ENCODE data around the gene GTF2A1L. TPM values are rescaled to one million over a fixed set of nuclear protein-coding genes. Genes with fewer than 3 reads are reported as not detected.

Gene GTF2A1L, protein sequence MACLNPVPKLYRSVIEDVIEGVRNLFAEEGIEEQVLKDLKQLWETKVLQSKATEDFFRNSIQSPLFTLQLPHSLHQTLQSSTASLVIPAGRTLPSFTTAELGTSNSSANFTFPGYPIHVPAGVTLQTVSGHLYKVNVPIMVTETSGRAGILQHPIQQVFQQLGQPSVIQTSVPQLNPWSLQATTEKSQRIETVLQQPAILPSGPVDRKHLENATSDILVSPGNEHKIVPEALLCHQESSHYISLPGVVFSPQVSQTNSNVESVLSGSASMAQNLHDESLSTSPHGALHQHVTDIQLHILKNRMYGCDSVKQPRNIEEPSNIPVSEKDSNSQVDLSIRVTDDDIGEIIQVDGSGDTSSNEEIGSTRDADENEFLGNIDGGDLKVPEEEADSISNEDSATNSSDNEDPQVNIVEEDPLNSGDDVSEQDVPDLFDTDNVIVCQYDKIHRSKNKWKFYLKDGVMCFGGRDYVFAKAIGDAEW
- total RNA-seq = not detected

DNA sequence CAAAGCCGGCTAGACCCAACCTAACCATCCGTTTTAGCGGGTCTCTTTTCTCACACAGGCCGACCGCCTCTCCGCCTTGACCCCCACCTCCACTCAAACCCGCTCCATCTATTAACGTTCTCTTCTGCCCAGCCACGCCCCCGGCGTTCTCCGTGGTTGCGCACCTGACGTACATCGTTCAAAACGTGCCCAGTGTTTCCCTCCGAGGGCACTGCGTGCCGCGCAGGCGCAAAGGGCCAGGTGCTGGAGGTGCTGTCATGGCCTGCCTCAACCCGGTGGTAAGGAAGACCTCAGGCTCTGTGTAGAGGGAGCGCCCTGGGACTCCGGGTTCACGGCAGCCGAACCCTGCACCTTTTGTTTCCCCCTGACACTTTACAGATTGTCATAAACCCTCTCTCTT lies at the start of gene GTF2A1L:
GTF2A1L (plus strand) TSS at position 239 of the 400 bp plus-strand sequence; CDS start at position 258, 19 bp downstream.
- CTCF ChIA-PET = interaction anchor here (0.6 kb wide), 1 partner anchor 40 kb away, joined by 3 read pairs; no protein-coding TSS in a partner anchor

GRCh38 chr2:48568547-48568946 lies 49.1 kb upstream of the GTF2A1L start:
- Mint-ChIP-seq H3K9me3 (no peaks in the 10 kb centered on the region), H3K27me3 (no peaks in the 10 kb centered on the region), H3K27ac (no peak overlapping the region), H3K4me3 (no peak overlapping the region), H3K36me3 (ENCODE audit: low read depth) (no peaks in the 10 kb centered on the region), H3K4me1 (peaks cover 2% of the 10 kb centered on the region)
- POLR2A ChIA-PET = no interaction called here
- DNase-seq = no peak
- CTCF ChIA-PET = no interaction called here

More for the DNA sequence above, at the start of gene GTF2A1L:
- H3K27ac Mint-ChIP-seq = no peak within 1 kb of the TSS
- H3K36me3 Mint-ChIP-seq (ENCODE audit: low read depth) = no peaks in the 10 kb centered on the region
- DNase-seq = no peak
- no peak within 1 kb of the TSS for H3K4me3 Mint-ChIP-seq
- peaks cover 6% of the 10 kb centered on the region for H3K27me3 Mint-ChIP-seq
- H3K4me1 Mint-ChIP-seq = no peaks in the 10 kb centered on the region
- peaks cover 4% of the 10 kb centered on the region for H3K9me3 Mint-ChIP-seq
- POLR2A ChIA-PET = no interaction called here

- ChIA-PET POLR2A (no interaction called here), CTCF (interaction anchor here (0.5 kb wide), 2 partner anchors 616 to 729 kb away, joined by 3 read pairs; no protein-coding TSS in a partner anchor)
- Mint-ChIP-seq H3K36me3 (ENCODE audit: low read depth) (no peaks in the 10 kb centered on the region), H3K4me3 (no peak overlapping the region), H3K27ac (no peak overlapping the region), H3K4me1 (peaks cover 2% of the 10 kb centered on the region), H3K27me3 (no peaks in the 10 kb centered on the region), H3K9me3 (no peaks in the 10 kb centered on the region)
- DNase-seq = no peak
Observed at GRCh38 chr2:48569433-48569832, 48.2 kb upstream of the GTF2A1L start.

GRCh38 chr2:48572816-48573215 lies 44.8 kb upstream of the GTF2A1L start:
- Mint-ChIP-seq H3K4me1 (peaks cover 7% of the 10 kb centered on the region), H3K4me3 (no peak overlapping the region), H3K9me3 (no peaks in the 10 kb centered on the region), H3K27me3 (no peaks in the 10 kb centered on the region), H3K27ac (no peak overlapping the region), H3K36me3 (ENCODE audit: low read depth) (no peaks in the 10 kb centered on the region)
- DNase-seq = no peak
- ChIA-PET POLR2A (no interaction called here), CTCF (no interaction called here)

GRCh38 chr2:48574353-48575287 lies 43.0 kb upstream of the GTF2A1L start:
- H3K27ac Mint-ChIP-seq = peak overlapping the region; percentile 16
- H3K36me3 Mint-ChIP-seq (ENCODE audit: low read depth) = no peaks in the 10 kb centered on the region
- H3K27me3 Mint-ChIP-seq = peaks cover 2% of the 10 kb centered on the region
- CTCF ChIA-PET = no interaction called here
- no peaks in the 10 kb centered on the region for H3K9me3 Mint-ChIP-seq
- no peak for DNase-seq
- POLR2A ChIA-PET = no interaction called here
- H3K4me3 Mint-ChIP-seq = no peak overlapping the region
- H3K4me1 Mint-ChIP-seq = peaks cover 5% of the 10 kb centered on the region

DNA sequence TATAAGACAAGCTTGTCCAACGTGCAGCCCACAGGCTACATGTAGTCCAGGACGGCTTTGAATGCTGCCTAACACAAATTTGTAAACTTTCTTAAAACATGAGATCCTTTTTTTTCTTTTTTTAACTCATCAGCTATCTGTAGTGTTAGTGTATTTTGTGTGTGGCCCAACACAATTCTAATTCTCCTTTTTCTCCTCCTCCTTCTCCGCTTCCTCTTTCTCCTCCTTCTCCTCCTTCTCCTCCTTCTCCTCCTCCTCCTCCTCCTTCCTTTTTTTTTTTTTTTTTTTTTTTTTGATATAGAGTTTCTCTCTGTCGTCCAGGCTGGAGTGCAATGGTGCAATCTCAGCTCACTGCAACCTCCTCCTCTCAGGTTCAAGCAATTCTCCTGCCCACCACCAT lies 39.3 kb upstream of the GTF2A1L start:
- H3K4me3 Mint-ChIP-seq = no peak overlapping the region
- H3K9me3 Mint-ChIP-seq = no peaks in the 10 kb centered on the region
- no peak overlapping the region for H3K27ac Mint-ChIP-seq
- CTCF ChIA-PET = interaction anchor here (0.7 kb wide), 1 partner anchor 1924 kb away, joined by 4 read pairs; no protein-coding TSS in a partner anchor
- H3K4me1 Mint-ChIP-seq = peaks cover 5% of the 10 kb centered on the region
- POLR2A ChIA-PET = no interaction called here
- no peak for DNase-seq
- peaks cover 7% of the 10 kb centered on the region for H3K27me3 Mint-ChIP-seq
- no peaks in the 10 kb centered on the region for H3K36me3 Mint-ChIP-seq (ENCODE audit: low read depth)

GRCh38 chr2:48583961-48584360 lies 33.7 kb upstream of the GTF2A1L start:
- Mint-ChIP-seq H3K4me3 (no peak overlapping the region), H3K27ac (no peak overlapping the region), H3K4me1 (peaks cover 3% of the 10 kb centered on the region), H3K27me3 (peaks cover 7% of the 10 kb centered on the region), H3K36me3 (ENCODE audit: low read depth) (no peaks in the 10 kb centered on the region), H3K9me3 (no peaks in the 10 kb centered on the region)
- ChIA-PET CTCF (interaction anchor here (1.7 kb wide), 1 partner anchor 9 kb away, joined by 4 read pairs; no protein-coding TSS in a partner anchor), POLR2A (no interaction called here)
- no peak for DNase-seq

- no peaks in the 10 kb centered on the region for H3K9me3 Mint-ChIP-seq
- ChIA-PET CTCF (interaction anchor here (1.0 to 1.7 kb wide), 2 partner anchors 9 to 13 kb away, joined by 4 read pairs; no protein-coding TSS in a partner anchor), POLR2A (no interaction called here)
- DNase-seq = no peak
- H3K4me3 Mint-ChIP-seq = no peak overlapping the region
- H3K27ac Mint-ChIP-seq = no peak overlapping the region
- H3K36me3 Mint-ChIP-seq (ENCODE audit: low read depth) = no peaks in the 10 kb centered on the region
- peaks cover 6% of the 10 kb centered on the region for H3K4me1 Mint-ChIP-seq
- H3K27me3 Mint-ChIP-seq = peaks cover 6% of the 10 kb centered on the region
Observed at GRCh38 chr2:48584551-48584950, 33.1 kb upstream of the GTF2A1L start.

DNA sequence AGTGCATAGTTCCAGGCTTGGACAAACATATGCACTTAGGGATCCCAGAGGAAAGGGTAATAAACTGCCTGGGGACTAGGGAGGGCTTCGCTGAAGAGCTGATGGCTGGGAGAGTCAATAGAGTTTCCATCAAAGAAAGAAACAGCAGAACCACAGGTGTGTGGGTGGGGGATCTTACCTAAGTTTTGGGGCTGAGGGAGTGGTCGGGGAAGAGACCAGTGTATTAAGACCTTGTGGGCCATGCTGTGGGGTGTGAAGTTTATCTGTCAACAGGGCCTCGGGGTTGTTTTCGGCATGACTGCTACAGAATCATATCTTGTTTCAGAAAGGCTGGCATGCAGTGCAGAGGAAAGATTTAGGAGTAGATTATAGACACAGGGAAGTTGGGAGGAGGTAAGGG lies 31.2 kb upstream of the GTF2A1L start:
- H3K9me3 Mint-ChIP-seq = no peaks in the 10 kb centered on the region
- CTCF ChIA-PET = no interaction called here
- DNase-seq = no peak
- no peaks in the 10 kb centered on the region for H3K36me3 Mint-ChIP-seq (ENCODE audit: low read depth)
- H3K4me3 Mint-ChIP-seq = no peak overlapping the region
- H3K4me1 Mint-ChIP-seq = peaks cover 6% of the 10 kb centered on the region
- no peaks in the 10 kb centered on the region for H3K27me3 Mint-ChIP-seq
- no peak overlapping the region for H3K27ac Mint-ChIP-seq
- POLR2A ChIA-PET = no interaction called here

DNA sequence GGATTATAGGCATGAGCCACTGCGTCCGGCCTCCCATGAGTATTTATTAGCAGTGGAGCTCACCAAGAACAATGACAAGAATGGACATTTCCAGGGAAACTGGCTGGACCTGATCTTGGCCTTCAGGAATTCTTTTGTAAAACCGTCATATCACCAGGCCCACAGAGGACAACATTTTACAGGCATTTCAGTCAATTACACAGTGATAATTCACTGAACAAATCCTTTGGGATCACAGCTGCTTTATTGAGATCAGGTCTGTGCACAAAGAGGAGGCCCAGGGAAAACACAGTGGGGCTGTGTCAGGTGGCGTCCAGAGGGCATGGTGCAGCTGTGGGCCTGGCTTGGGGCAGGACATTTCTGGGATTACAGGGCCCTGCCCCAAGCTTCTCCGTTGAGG lies 30.1 kb upstream of the GTF2A1L start:
- no peak overlapping the region for H3K27ac Mint-ChIP-seq
- POLR2A ChIA-PET = no interaction called here
- CTCF ChIA-PET = no interaction called here
- no peaks in the 10 kb centered on the region for H3K9me3 Mint-ChIP-seq
- no peaks in the 10 kb centered on the region for H3K27me3 Mint-ChIP-seq
- H3K4me3 Mint-ChIP-seq = no peak overlapping the region
- no peaks in the 10 kb centered on the region for H3K36me3 Mint-ChIP-seq (ENCODE audit: low read depth)
- DNase-seq = no peak
- peaks cover 6% of the 10 kb centered on the region for H3K4me1 Mint-ChIP-seq

DNA sequence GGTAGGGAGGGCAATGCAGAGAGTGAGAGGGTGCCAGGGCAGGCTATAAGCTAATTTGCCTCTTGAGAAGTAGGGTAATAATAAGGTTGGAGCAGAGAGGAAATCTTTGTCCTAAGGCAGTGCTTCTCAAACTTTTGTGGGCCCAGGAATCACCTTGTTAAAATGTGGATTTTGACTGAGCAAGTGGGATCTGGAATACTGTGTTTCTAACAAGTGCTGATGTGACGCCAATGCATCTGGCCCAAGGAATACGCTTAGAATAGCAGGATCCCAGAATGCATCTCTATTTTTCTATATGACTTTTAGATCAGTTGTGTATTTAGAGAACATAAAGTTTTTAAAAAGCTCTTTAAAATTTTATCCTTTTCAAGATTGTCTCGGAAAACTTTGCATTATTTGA lies 29.7 kb upstream of the GTF2A1L start:
- Mint-ChIP-seq H3K36me3 (ENCODE audit: low read depth) (no peaks in the 10 kb centered on the region), H3K27me3 (no peaks in the 10 kb centered on the region), H3K27ac (no peak overlapping the region), H3K4me3 (no peak overlapping the region), H3K9me3 (no peaks in the 10 kb centered on the region), H3K4me1 (peaks cover 6% of the 10 kb centered on the region)
- POLR2A ChIA-PET = no interaction called here
- CTCF ChIA-PET = no interaction called here
- DNase-seq = no peak

DNA sequence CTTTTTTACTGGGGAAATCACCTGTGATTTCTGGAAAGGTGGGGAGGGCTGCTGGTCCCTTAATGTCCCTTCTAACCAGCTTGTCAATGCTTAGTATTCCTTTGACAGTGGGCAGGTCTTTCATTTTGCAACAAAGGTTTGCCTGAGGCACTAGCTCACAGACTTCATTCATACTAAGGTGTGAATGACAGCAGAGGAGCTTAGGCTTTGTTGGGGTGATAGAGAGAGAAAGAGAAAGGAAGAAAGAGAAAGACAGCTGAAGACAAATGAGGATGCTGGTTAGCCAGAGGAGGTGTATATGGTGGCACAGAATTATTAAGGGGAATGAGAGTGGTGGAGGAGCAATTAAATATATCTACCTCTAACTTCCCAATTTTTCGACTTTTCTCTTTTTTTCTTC lies 28.9 kb upstream of the GTF2A1L start:
- no peak for DNase-seq
- Mint-ChIP-seq H3K36me3 (ENCODE audit: low read depth) (no peaks in the 10 kb centered on the region), H3K27me3 (no peaks in the 10 kb centered on the region), H3K9me3 (no peaks in the 10 kb centered on the region), H3K27ac (no peak overlapping the region), H3K4me1 (peaks cover 6% of the 10 kb centered on the region), H3K4me3 (no peak overlapping the region)
- POLR2A ChIA-PET = no interaction called here
- CTCF ChIA-PET = no interaction called here

- no peaks in the 10 kb centered on the region for H3K9me3 Mint-ChIP-seq
- H3K36me3 Mint-ChIP-seq (ENCODE audit: low read depth) = no peaks in the 10 kb centered on the region
- H3K4me1 Mint-ChIP-seq = peaks cover 6% of the 10 kb centered on the region
- no peak overlapping the region for H3K4me3 Mint-ChIP-seq
- POLR2A ChIA-PET = no interaction called here
- H3K27me3 Mint-ChIP-seq = no peaks in the 10 kb centered on the region
- CTCF ChIA-PET = no interaction called here
- no peak overlapping the region for H3K27ac Mint-ChIP-seq
- no peak for DNase-seq
Observed at GRCh38 chr2:48589170-48589767, 28.4 kb upstream of the GTF2A1L start.
